K562 (cell line): Measurements from ENCODE around the gene RIIAD1. TPM values are rescaled to one million over a fixed set of nuclear protein-coding genes. Genes with fewer than 3 reads are reported as not detected.

Experiments used
- ARHGAP35 ChIP-seq: fragments of 450-650 bp; IDR thresholded peaks from 2 replicates; pipeline ENCODE4 v1.6.1; 2018; ENCODE audit not compliant: partially characterized antibody
- CBX1 ChIP-seq: sonication (generic); IDR thresholded peaks from 2 replicates; pipeline ENCODE4 v1.6.1; 2016; ENCODE audit warnings: antibody characterized with exemption, low read depth, mild to moderate bottlenecking
- CC2D1A ChIP-seq: fragments of 450-650 bp; IDR thresholded peaks from 2 replicates; pipeline ENCODE4 v1.6.1; 2017; ENCODE audit warnings: mild to moderate bottlenecking
- CHCHD3 ChIP-seq: fragments of 250-450 bp; sonication (Bioruptor Pico); IDR thresholded peaks from 2 replicates; pipeline ENCODE4 v2.1.2; 2022; ENCODE audit warnings: mild to moderate bottlenecking
- DMBX1 ChIP-seq: fragments of 250-450 bp; sonication (Bioruptor Pico); IDR thresholded peaks from 2 replicates; pipeline ENCODE4 v1.8.0; 2022; ENCODE audit warnings: inconsistent platforms, mild to moderate bottlenecking, moderate library complexity, borderline replicate concordance
- ESRRB ChIP-seq: fragments of 250-450 bp; sonication (Bioruptor Pico); IDR thresholded peaks from 2 replicates; pipeline ENCODE4 v1.5.0; 2020; ENCODE audit warnings: mild to moderate bottlenecking, moderate library complexity, borderline replicate concordance
- ETV6 ChIP-seq, 3 experiments: fragments of 150-350 bp in 1 of 3; sonication (generic) in 1 of 3; formaldehyde crosslinking in 1 of 3; IDR thresholded peaks; 2 replicates each; pipeline versions ENCODE4 v1.6.1 to v1.8.0; 2014 to 2022; ENCODE audit warnings: borderline replicate concordance in 2 of 3, low read depth in 2 of 3, antibody characterized with exemption in 1 of 3, low read length in 1 of 3, mild to moderate bottlenecking in 1 of 3, missing genetic modification reagents in 1 of 3
- GATA2 ChIP-seq: sonication (generic); formaldehyde crosslinking; IDR thresholded peaks from 2 replicates; pipeline ENCODE4 v1.4.0; 2020; ENCODE audit warnings: mild to moderate bottlenecking, missing genetic modification reagents
- HDAC6 ChIP-seq: IDR thresholded peaks from 2 replicates; pipeline ENCODE4 v1.6.1; 2012; ENCODE audit warnings: low read depth, mild to moderate bottlenecking, control low read depth, inconsistent platforms, low read length, moderate library complexity
- HNRNPK ChIP-seq: fragments of 200-400 bp; formaldehyde crosslinking; IDR thresholded peaks from one replicate; pipeline ENCODE4 v1.6.1; 2018; ENCODE audit warnings: mild to moderate bottlenecking, low read depth, low read length; ENCODE audit not compliant: poor library complexity, severe bottlenecking
- HNRNPUL1 ChIP-seq: fragments of 200-400 bp; formaldehyde crosslinking; IDR thresholded peaks from 2 replicates; pipeline ENCODE4 v1.6.1; 2017; ENCODE audit warnings: low read length
- JUN ChIP-seq, 2 experiments: sonication (generic) in 1 of 2; formaldehyde crosslinking in 1 of 2; IDR thresholded peaks; 2 replicates each; pipeline versions ENCODE4 v1.6.1 to v1.8.0; 2012 to 2022; ENCODE audit warnings: borderline replicate concordance in 2 of 2, mild to moderate bottlenecking in 2 of 2, improper control_type of control experiment in 1 of 2, low read depth in 1 of 2, low read length in 1 of 2, missing genetic modification reagents in 1 of 2
- KDM4B ChIP-seq, 2 experiments: fragments of 450-650 bp in 1 of 2; sonication (generic) in 1 of 2; IDR thresholded peaks; 2 replicates each; pipeline ENCODE4 v1.6.1; 2016 to 2017; ENCODE audit warnings: borderline replicate concordance in 2 of 2, antibody characterized with exemption in 1 of 2, low read depth in 1 of 2, mild to moderate bottlenecking in 1 of 2
- NR3C1 ChIP-seq: sonication (generic); formaldehyde crosslinking; IDR thresholded peaks from 2 replicates; pipeline ENCODE4 v1.8.1; 2022; ENCODE audit warnings: missing genetic modification reagents
- RFX7 ChIP-seq: fragments of 250-450 bp; sonication (Bioruptor Pico); IDR thresholded peaks from 2 replicates; pipeline ENCODE4 v1.5.1; 2021; ENCODE audit warnings: mild to moderate bottlenecking
- TOE1 ChIP-seq, 2 experiments: fragments of 450-650 bp in 1 of 2; sonication (generic) in 1 of 2; formaldehyde crosslinking in 1 of 2; IDR thresholded peaks; 2 replicates each; pipeline versions ENCODE4 v1.7.1 to v1.8.0; 2016 to 2022; ENCODE audit warnings: borderline replicate concordance in 2 of 2, mild to moderate bottlenecking in 2 of 2, antibody characterized with exemption in 1 of 2, inconsistent platforms in 1 of 2, low read depth in 1 of 2, missing genetic modification reagents in 1 of 2, moderate library complexity in 1 of 2
- ZKSCAN8 ChIP-seq: fragments of 200-800 bp; sonication (Bioruptor generic); IDR thresholded peaks from 2 replicates; pipeline ENCODE4 v1.6.1; 2016; ENCODE audit warnings: missing genetic modification characterization, missing compliant biosample characterization
- ZNF23 ChIP-seq: fragments of 250-450 bp; sonication (Bioruptor Pico); IDR thresholded peaks from 2 replicates; pipeline ENCODE4 v1.4.0; 2020; ENCODE audit warnings: mild to moderate bottlenecking
- ZNF384 ChIP-seq: IDR thresholded peaks from 2 replicates; pipeline ENCODE4 v1.6.1; 2012; ENCODE audit warnings: low read depth, low read length, improper control_type of control experiment
- ZNF589 ChIP-seq: fragments of 200-800 bp; sonication (Bioruptor generic); IDR thresholded peaks from 2 replicates; pipeline ENCODE4 v1.6.1; 2016; ENCODE audit warnings: low read depth, missing genetic modification characterization, missing compliant biosample characterization
- polyA plus RNA-seq, 8 experiments: library from polyadenylated mRNA; depleted of rRNA in 4 of 8; stranded (reverse) in 5 of 8; unstranded in 3 of 8; fragments of >200 nt; fragmentation: Nextera tagmentation in 2 of 8; fragmentation: Illumina TruSeq in 1 of 8; extraction: Ambion mirVana in 2 of 8; extraction: Trizol in 1 of 8; gene quantifications; 2 replicates each; pipeline versions ENCODE4 v1.2.1 to v1.2.3, GENCODE V29; 2011 to 2014; ENCODE audit warnings: inconsistent platforms in 1 of 8, missing spikeins in 1 of 8
- total RNA-seq, 7 experiments: library from RNA; depleted of rRNA in 6 of 7; stranded (reverse); fragments of >200 nt in 6 of 7; fragmentation: Illumina TruSeq in 2 of 7; extraction: Trizol in 2 of 7; gene quantifications; 2 replicates each; pipeline versions ENCODE4 v1.2.1 to v1.2.3, GENCODE V29; 2011 to 2021; ENCODE audit warnings: low replicate concordance in 1 of 7
- TF ChIP-seq, protein P1 (sequence below): IDR thresholded peaks from 3 replicates; pipeline ENCODE4 v1.6.1; 2011; ENCODE audit warnings: borderline replicate concordance, mild to moderate bottlenecking; ENCODE audit not compliant: insufficient read length, insufficient read depth
- TF ChIP-seq, protein P2 (sequence below), 2 experiments: fragments of 450-650 bp; conservative IDR thresholded peaks; 2 replicates each; pipeline ENCODE4 v1.6.1; 2017; ENCODE audit warnings: mild to moderate bottlenecking in 2 of 2, moderate library complexity in 2 of 2

RIIAD1 gene
- total and polyA plus RNA-seq, 9 of the 15 experiments (the other 6 are each of a cell fraction or from before 2014, with no cell fraction given): not detected

DNA sequence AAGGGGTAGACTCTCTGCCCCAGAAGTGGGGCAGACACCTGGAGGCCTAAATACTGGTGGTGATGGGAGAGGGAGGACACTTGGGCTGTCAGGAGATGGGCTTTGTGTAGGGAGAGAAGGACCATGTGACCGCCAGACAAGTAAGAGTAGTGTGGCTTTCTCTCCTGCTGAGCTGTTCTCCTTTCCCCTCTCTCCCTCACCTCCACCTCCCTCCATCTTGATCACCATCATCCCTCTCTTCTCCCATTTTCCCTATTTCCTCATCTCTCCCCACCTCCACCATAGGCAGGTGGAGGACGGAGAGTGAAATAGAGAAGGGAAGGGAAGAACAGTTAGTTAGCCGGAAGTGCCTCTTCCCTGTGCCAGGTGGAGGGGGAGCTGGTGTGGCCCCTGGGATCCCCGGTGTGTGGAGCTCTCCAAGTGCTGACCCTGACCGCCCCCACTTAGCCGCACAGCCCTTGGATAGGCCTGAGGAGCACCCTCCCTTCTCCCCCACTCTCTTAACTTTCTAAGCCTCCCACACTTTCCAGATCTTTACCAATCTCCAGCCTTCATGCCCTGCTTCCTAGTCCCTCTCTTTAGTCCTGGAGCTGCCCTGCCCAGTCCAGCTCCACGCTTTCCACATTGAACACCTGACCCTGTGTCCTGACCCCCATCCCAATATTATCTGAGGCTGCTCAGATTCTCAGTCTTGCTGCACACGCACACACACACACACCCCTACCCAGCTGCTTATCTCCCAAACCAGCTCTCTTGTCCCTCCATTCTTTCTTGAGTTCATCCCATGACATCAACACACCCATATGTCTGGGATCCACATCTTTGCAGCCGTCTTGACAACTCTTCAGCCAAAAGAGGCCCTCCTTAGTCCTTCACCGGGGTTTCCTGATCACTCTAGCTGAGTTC, 6.2 kb upstream of the RIIAD1 start (continued):
- TF ChIP-seq, protein P1, sequence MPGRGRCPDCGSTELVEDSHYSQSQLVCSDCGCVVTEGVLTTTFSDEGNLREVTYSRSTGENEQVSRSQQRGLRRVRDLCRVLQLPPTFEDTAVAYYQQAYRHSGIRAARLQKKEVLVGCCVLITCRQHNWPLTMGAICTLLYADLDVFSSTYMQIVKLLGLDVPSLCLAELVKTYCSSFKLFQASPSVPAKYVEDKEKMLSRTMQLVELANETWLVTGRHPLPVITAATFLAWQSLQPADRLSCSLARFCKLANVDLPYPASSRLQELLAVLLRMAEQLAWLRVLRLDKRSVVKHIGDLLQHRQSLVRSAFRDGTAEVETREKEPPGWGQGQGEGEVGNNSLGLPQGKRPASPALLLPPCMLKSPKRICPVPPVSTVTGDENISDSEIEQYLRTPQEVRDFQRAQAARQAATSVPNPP: no peak
- TF ChIP-seq ZNF589 (CRISPR knock-in tag) (0 out of 2 replicates have a peak, but pooled peaks have one; percentile 67), ARHGAP35 (no peak), HNRNPK (no peak), ESRRB (no peak), CC2D1A (peak; percentile 75; the same call in 1 of the 2 replicates), ZNF384 (no peak), CHCHD3 (CRISPR knock-in tag) (no peak), RFX7 (CRISPR knock-in tag) (no peak), GATA2 (CRISPR knock-in tag) (peak; percentile 95), HNRNPUL1 (no peak), CBX1 (no peak), TOE1 (IDR thresholded peaks at IDR 0.05; ENCODE audit: borderline replicate concordance) (peak; percentile 57; the same call in 1 of the 2 replicates), TOE1 (CRISPR knock-in tag; IDR thresholded peaks at IDR 0.05; ENCODE audit: borderline replicate concordance, low read depth) (no peak), DMBX1 (CRISPR knock-in tag) (peak; percentile 78), ZKSCAN8 (CRISPR knock-in tag) (no peak), ETV6 (IDR thresholded peaks at IDR 0.05; ENCODE audit: borderline replicate concordance in 1 of 2, low read depth in 2 of 2, low read length in 1 of 2) (no peak), ETV6 (CRISPR knock-in tag; IDR thresholded peaks at IDR 0.05; ENCODE audit: borderline replicate concordance) (no peak), NR3C1 (CRISPR knock-in tag) (no peak), ZNF23 (CRISPR knock-in tag) (no peak), JUN (IDR thresholded peaks at IDR 0.05; ENCODE audit: borderline replicate concordance, low read depth, low read length) (no peak), JUN (CRISPR knock-in tag; IDR thresholded peaks at IDR 0.05; ENCODE audit: borderline replicate concordance) (no peak), KDM4B (IDR thresholded peaks at IDR 0.05; ENCODE audit: borderline replicate concordance in 2 of 2, low read depth in 1 of 2) (no peak), HDAC6 (no peak)
- TF ChIP-seq, protein P2, sequence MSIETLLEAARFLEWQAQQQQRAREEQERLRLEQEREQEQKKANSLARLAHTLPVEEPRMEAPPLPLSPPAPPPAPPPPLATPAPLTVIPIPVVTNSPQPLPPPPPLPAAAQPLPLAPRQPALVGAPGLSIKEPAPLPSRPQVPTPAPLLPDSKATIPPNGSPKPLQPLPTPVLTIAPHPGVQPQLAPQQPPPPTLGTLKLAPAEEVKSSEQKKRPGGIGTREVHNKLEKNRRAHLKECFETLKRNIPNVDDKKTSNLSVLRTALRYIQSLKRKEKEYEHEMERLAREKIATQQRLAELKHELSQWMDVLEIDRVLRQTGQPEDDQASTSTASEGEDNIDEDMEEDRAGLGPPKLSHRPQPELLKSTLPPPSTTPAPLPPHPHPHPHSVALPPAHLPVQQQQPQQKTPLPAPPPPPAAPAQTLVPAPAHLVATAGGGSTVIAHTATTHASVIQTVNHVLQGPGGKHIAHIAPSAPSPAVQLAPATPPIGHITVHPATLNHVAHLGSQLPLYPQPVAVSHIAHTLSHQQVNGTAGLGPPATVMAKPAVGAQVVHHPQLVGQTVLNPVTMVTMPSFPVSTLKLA (conservative IDR thresholded peaks at IDR 0.05): peak in 1 of 2 experiments; percentile 51; a peak in 1 of 4 replicates
